Stimulated activated CD4-positive, alpha-beta T cell treated with anti-CD3 and anti-CD28 coated beads, Interleukin-15, amount 100 ng/mL, for 48 hours (primary cell): ENCODE results near the gene HOTAIR.

ENCODE experiments used
- DNase-seq, 2 donors: peaks; one replicate each; pipeline ENCODE4 v3.0.0-alpha.2; 2020; ENCODE audit warnings: low read depth in 2 of 2

Gene HOTAIR

GRCh38 chr12:53974084-53975063 is at the start of gene HOTAIR:
HOTAIR (minus strand) TSS chr12:53974954.
- DNase-seq: no peak

- no peak for DNase-seq
These were observed 49.4 kb upstream of the HOTAIR start for GRCh38 chr12:54024127-54024526.

- DNase-seq: no peak
These were observed 48.5 kb upstream of the HOTAIR start for GRCh38 chr12:54022960-54023884.

GRCh38 chr12:54021432-54022013 is 46.8 kb upstream of the HOTAIR start:
- no peak for DNase-seq

- no peak for DNase-seq
These were observed 46.0 kb upstream of the HOTAIR start for GRCh38 chr12:54020591-54021405.

GRCh38 chr12:54019924-54020590 is 45.3 kb upstream of the HOTAIR start:
- DNase-seq: no peak

GRCh38 chr12:54019091-54019811 is 44.5 kb upstream of the HOTAIR start:
- DNase-seq: no peak

- DNase-seq: no peak
These were observed 43.8 kb upstream of the HOTAIR start for GRCh38 chr12:54018468-54018984.

GRCh38 chr12:54017878-54018467 is 43.2 kb upstream of the HOTAIR start:
- peak; percentile 40 to 58 for DNase-seq

GRCh38 chr12:54017027-54017788 is 42.5 kb upstream of the HOTAIR start:
- no peak for DNase-seq

GRCh38 chr12:54016478-54016964 is 41.8 kb upstream of the HOTAIR start:
- DNase-seq: no peak

- no peak for DNase-seq
These were observed 41.3 kb upstream of the HOTAIR start for GRCh38 chr12:54016051-54016450.

GRCh38 chr12:54015018-54015931 is 40.5 kb upstream of the HOTAIR start:
- no peak for DNase-seq

- DNase-seq: no peak
These were observed 39.7 kb upstream of the HOTAIR start for GRCh38 chr12:54014377-54015017.

- DNase-seq: no peak
These were observed 38.1 kb upstream of the HOTAIR start for GRCh38 chr12:54012631-54013409.
